NCI-H187 (cell line): ENCODE results near the gene PNKD.
"Not testable (repeated sequence)": the region's sequence is repeated elsewhere in the genome, so short reads cannot be mapped to it uniquely, and the experiment has no call there.

Experiments used
- DNase-seq, 2 experiments: peaks; one replicate each; lab custom pipeline; 2025; lab: John Stamatoyannopoulos, UW

The PNKD gene

GRCh38 chr2:218272531-218273212 lies 2.4 kb downstream of the PNKD start:
- DNase-seq, result peak; percentile 27 to 45

- DNase-seq, result not testable (repeated sequence)
Observed at GRCh38 chr2:218273214-218273907, 3.0 kb downstream of the PNKD start.

- DNase-seq, result no peak
Observed at GRCh38 chr2:218273908-218274249, 3.6 kb downstream of the PNKD start.

GRCh38 chr2:218274586-218274985 lies 4.3 kb downstream of the PNKD start:
- no peak for DNase-seq

GRCh38 chr2:218275371-218276072 lies 5.2 kb downstream of the PNKD start:
- no peak for DNase-seq

GRCh38 chr2:218276986-218277755 lies 6.9 kb downstream of the PNKD start:
- DNase-seq, result no peak

GRCh38 chr2:218277921-218278320 lies 7.6 kb downstream of the PNKD start:
- no peak for DNase-seq

- DNase-seq, result no peak
Observed at GRCh38 chr2:218278531-218279360, 8.4 kb downstream of the PNKD start.

GRCh38 chr2:218280260-218280870 lies 10.0 kb downstream of the PNKD start:
- DNase-seq, result no peak

- DNase-seq, result no peak
Observed at GRCh38 chr2:218281449-218281848, 11.1 kb downstream of the PNKD start.

GRCh38 chr2:218282173-218282991 lies 12.1 kb downstream of the PNKD start:
- DNase-seq, result no peak

GRCh38 chr2:218284106-218284811 lies 13.9 kb downstream of the PNKD start:
- DNase-seq, result no peak

GRCh38 chr2:218285604-218286003 lies 15.3 kb downstream of the PNKD start:
- DNase-seq, result no peak

- no peak for DNase-seq
Observed at GRCh38 chr2:218286570-218287459, 16.5 kb downstream of the PNKD start.

- DNase-seq, result no peak
Observed at GRCh38 chr2:218289639-218290315, 19.5 kb downstream of the PNKD start.

GRCh38 chr2:218290316-218291261 lies 20.3 kb downstream of the PNKD start:
- no peak for DNase-seq
